GM18907 (cell line): Measurements from ENCODE around the gene TTI1.
A peak's percentile ranks its signal among the peaks of the same experiment; 100 is the strongest.

ENCODE experiments used
- ATAC-seq: cut with Tn5 transposase; IDR thresholded peaks from one replicate; pipeline ENCODE4 v1.9.1; 2021; ENCODE audit warnings: mild to moderate bottlenecking, moderate library complexity; ENCODE audit not compliant: unreplicated experiment

TTI1 gene

DNA sequence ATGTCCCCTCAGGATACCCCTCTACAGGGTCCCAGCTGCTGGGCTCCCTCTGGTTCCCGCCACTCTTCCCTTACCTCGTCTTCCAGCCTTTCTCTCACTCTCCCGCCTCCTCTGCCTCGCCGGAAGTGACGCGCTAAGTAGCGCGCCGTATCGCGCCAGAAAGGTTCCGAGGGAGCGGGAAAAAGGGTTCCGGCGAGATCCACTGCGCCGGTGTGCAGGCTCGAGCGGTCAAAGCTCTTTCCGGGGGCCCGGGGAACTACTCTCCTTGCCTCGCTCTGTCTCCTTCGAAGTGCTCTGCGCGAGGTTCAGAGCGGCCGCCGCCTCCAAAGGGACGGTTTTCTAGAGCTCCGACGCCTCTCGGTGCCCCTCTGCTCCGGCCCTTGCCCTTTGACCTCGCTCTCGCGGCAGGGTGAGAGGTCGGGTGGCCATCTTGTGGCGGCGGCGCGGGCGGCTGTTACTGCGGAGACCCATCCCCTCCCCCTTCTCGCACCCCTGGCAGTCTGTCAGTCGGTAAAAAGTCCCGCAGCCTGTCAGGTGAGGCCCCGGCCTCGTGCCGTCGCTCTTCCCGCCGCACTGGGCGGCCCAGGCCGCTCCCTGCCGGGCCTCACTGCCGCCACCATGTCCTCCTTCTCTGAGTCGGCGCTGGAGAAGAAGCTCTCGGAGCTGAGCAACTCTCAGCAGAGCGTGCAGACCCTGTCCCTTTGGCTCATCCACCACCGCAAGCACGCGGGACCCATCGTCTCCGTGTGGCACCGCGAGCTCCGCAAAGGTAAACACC lies at the start of gene TTI1, which contains the start of gene RPRD1B:
Gene TTI1 (minus strand): TSS at position 127 of the 778 bp plus-strand sequence. CDS start 19,640 bp downstream, outside the sequence.
Gene RPRD1B (plus strand): TSS at position 417 of the 778 bp plus-strand sequence. CDS start 202 bp downstream, at position 619.
- peak; percentile 79 for ATAC-seq

DNA sequence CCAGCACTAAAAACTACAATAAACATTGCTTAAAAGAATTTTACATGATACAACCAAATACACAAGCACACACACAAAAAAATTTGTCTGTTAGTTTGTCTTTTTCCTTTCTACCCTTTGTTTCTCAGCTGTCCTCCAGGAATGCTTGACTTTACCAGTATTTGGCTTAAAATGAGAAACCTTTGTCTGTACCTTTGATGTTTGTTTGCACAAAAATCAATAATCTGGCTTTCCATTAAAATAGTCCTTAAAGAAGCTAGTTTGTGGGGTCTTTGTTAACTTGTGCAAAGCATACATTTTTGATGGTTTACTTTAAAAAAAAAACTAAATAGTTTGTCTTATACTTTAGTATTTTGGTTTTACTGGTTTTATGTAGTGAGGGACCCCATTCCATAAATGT lies 49.6 kb upstream of the TTI1 start:
- no peak for ATAC-seq

DNA sequence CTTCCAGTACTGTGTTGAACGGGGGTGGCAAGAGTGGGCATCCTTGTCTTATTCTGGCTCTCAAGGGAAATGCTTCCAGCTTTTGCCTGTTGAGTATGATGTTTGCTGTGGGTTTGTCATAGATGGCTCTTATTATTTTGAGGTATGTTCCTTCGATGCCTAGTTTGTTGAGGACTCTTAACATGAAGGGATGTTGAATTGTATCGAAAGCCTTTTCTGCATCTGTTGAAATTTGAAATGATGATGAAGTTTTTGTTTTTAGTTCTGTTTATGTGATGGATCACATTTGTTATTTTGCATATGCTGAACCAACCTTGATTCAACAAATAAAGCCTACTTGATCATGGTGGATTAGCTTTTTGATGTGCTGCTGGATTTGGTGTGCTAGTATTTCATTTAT lies 48.3 kb upstream of the TTI1 start:
- no peak for ATAC-seq

DNA sequence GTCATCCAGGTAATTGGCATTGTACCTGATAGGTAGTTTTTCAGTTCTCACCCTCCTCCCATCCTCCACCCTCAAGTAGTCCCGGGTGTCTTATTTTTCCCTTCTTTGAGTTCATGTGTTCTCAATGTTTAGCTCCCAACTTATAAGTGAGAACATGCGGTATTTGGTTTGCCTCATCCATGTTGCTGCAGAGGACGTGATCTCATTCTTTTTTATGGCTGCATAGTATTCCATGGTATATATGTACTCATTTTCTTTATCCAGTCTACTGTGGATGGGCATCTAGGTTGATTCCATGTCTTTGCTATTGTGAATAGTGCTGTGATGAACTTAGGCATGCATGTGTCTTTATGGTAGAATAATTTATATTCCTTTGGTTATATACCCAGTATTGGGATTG lies 46.1 kb upstream of the TTI1 start:
- ATAC-seq: no peak

DNA sequence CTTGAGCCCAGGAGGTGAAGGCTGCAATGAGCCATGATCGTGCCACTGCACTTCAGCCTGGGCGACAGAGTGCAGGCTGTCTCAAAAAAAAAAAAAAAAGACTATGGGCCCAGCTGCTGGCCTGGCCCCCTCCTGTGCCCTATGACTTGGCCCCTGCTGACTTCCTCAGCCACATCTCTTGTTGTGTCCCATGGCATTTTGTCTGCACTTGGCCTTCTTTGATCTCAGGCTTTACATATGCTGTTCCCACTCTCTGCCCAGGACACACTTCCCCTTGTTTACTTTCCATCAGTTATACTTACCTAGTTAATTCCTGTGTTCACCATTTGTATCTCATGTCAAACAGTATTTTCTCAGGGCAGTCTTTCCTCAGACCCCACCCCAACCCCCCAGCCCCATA lies 44.8 kb upstream of the TTI1 start:
- ATAC-seq: no peak

DNA sequence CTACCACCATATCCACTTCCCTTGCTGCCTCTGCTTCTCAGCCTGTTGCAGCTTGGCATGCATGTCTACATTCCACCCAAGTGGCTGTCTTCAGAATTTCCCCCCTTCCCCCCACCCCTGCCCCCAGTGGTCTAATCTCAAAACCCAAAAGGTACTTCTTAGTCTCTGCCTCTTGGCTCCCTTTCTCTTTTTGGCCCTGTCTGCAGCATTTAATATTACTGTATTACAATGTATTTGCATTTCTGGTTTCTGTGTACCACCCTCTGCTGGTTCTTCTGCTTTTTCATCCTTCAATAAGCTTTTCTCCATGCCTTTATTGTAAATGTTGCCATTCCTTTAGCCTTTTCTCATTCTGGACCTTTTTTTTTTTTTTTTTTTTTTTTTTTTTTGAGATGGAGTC lies 43.3 kb upstream of the TTI1 start:
- no peak for ATAC-seq

DNA sequence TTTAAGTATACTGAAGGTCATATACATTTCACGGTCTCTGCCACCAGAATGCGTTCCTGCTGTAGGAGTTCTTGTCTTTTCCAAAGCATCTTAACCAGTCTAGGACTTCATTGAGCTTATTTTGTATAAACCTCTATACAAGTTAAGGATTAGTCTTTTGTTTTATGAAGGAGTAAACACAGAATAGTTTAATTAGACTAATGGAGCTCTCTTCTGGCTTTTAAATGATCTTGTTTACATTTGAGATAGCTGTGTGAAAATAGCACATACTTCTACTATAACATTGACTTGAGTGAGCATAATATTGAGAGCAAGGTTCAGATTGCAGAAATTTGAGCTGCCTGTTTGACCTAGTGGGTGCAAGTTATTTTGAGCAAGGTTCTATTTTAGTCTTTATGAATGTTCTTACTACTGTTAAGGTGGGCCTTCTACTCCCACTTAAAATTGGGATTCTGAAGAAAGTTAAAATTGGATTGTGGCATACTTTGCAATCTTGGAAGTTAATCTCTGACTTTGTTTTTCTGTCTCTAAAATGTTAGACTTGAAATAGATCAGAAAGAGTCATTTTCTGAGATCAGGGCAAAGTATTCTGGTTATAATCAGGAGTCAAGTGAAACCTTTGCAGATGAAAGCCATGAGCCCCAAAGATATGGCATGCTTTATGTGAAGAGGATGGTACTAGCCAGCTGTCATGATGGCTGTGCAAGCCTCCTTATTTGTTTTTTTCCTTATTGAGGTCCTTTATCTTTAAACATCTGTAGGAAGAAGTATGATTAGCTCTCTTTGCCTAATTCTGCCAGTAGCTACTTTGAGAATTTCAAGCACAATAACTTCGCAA lies 42.1 kb upstream of the TTI1 start:
- ATAC-seq: no peak

DNA sequence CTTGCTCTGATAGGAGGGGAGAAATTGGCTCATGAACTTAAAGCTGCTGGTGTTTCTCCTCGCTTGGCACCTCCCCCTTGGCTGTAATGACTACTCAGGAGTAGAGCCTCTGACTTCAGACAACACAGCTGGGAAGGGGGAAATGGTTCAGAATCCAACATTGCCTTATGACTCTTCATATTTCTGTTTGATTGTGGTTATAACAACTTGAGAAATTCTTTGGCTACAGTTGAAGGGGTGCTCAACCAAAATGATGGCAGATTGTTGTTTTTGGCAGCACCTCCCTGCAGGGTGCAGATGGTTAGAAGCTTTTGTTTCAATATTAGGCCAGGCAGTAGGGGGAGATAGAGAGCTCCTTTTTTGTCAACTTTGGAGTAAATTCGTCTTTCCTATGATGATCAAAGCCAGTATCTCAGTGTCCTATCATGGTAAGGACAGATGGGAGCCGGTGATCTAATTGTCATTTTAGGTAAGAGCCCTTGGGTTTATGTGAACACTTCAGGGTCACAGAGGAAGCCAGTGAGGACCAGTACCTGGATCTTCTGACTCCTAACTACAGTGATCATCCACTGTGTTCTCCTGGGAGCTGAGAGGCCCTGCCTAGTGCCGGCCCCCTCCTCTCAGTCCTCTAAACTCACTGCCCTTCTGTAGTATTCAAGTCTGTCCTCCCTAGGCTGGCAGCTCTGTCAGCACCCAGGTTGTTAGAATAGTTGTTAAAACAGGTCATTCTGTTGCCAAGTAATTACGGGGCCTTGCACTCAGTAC lies 40.2 kb upstream of the TTI1 start:
- ATAC-seq: no peak

DNA sequence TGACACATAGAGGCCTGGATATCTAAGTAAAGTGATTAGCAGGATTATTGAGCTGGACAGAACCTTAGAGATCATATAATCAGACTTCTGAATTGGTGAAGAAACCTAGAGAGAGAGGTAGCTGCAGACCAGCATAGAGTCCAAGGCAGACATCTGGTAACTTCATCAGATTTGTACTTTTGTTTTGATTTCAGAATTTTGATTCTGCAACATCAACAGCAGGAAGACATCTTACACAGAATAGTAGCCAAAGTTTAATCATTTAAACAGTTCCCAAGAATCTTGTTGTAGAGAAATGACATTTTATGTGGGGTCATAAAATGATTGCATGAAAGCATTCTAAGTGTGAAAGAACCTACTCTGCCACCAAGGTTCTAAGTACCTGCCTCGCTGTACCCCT lies 39.6 kb upstream of the TTI1 start:
- ATAC-seq: no peak

DNA sequence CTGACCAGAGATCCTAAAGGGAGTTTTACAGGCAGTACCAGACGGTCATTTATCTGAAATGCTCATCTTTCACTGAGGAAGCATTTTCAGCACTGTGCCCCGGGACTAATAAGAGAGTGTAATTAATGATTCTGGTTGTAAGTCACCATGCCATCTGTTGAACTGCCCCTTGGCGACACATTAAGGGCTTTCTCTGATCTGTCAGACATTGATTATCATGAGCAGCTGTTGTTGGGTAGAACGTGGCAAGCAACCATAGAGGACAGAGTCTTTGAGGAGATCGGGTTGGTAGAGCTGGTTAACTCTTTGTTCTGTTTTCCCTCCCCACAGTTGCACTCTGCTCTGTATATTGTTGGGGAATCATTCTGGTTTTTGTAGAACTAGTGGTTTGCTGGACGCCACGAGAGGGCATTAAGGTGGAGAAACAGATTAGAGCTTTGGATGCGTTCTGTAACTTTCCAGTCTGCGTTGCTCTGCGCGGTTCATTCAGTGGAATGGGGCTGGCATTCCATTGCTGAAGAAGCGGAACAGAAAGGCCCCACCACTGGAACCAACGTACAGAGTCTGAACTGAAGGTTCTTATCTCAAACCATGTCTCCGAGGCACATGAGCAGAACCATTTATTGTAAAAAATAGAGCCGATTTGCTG lies 34.6 kb upstream of the TTI1 start:
- ATAC-seq: no peak

DNA sequence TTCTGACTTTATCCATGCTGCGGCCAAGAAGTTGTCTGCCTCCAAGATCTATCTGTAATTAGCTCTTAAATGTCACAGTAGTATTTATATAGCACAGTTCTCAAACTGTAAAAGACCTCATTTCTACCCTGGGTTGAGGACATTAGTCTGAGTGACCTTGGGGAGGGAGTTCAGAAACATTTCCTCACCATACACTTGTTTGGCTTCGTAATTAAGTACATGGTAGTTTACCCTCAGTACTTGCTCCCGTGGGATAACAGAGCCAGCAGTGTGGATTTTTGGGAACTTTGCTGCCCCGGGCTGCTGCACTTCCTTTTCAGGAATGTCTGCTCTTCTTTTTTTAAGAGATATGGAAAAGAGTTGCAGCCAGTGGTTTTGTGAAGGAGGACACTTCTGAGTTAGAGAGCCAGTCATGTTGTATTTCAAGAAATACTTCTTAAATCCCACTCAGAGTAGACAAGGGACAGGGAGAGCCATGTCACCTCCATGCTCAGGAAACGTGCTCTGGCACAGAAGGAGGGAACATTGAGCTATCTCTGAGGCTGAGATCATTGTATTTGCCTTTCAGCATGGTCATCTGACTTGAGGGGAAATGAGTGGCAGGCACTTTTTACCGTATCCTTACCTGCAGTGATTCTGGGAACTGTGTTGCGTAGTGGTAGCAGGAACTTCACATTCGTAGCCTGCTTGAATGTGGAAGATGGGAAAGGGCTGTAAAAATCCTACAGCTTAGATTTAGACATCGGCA lies 33.9 kb upstream of the TTI1 start:
- no peak for ATAC-seq

DNA sequence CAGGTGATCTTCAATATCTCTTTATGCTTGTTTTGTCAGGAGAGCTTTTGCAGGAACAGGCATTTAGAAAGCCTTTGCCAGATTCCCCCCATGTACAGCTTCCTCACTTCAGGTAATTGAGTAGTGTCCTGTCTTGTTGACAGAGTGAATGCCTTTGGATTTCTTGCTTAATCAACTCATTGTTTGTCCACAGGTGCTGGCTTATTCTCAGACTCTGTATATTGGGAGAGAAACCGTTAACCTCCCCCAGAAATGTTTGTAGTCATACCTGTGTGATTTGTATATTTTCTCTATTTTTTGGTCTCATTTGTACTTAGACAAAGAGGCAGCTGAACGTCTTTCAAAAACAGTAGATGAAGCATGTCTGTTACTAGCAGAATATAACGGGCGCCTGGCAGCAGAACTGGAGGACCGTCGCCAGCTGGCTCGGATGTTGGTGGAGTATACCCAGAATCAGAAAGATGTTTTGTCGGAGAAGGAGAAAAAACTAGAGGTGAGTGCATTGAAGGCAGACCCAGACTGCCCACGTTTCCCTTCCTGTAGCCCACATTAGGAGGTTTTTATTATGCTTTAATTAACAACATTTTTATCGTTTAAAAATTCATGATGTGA lies 32.6 kb upstream of the TTI1 start:
- no peak for ATAC-seq

DNA sequence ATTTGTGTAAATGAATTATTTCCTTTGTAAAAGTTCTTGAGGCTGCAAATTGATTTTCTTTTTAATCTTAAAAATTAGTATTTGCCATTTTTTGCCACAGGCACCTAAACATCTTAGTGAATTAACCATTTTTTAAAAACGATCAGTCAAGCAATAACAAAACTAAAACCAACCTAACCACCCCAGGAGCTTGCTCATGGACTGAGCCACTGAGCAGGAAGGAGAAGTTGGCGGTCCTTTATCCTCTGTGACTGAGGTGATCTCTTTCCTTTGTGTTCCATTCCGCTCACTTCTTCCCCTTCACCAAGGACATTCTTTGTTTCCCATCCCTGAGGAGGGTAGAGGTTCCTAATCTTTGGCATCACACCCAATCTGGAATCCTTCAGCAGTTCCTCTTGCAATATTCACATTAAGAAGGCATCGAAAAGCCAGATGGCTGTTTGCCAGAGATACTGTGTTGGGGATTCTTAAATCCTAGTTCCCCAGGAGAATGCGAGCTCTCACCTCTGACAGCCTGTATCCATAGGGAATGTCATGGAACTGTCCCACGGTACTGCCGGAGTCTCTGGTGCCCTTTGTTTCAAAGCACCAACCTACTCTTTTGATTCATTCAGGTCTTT lies 30.8 kb upstream of the TTI1 start:
- no peak for ATAC-seq

DNA sequence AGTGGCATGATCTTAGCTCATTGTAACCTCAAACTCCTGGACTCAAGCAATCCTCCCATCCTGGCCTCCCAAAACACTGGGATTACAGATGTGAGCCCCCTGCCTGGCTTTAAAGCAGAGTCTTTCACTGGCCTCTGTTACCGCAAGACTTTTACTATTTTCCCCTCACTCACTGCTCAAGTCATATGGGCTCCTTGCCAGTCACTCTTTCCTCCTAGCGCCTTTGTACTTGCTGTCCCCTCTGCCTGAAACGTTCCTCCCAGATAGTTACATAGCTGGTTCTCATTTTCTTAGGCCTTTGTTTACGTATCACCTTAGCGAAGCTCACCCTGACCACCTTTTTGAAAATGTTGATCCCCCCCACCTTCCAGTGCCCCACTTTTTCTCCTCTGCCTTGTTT lies 29.6 kb upstream of the TTI1 start:
- ATAC-seq: no peak

DNA sequence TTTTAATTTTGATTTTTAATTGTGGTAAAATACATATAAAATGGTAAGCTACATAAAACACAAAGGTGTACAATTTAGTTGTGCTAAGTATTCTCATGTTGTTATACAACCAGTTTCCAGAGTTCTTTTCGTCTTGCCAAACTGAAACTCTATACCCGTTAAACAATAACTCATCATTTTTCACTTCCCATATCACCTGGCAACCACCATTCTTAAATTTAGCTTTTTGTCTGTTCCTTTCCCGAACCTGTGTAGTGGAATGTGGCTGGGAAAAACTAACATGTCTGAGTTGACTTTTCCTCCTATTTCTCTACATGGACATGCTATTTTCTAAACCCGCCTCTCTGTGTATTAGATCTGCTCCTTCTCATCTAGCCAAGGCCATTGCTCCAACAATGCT lies 27.9 kb upstream of the TTI1 start:
- ATAC-seq: no peak

DNA sequence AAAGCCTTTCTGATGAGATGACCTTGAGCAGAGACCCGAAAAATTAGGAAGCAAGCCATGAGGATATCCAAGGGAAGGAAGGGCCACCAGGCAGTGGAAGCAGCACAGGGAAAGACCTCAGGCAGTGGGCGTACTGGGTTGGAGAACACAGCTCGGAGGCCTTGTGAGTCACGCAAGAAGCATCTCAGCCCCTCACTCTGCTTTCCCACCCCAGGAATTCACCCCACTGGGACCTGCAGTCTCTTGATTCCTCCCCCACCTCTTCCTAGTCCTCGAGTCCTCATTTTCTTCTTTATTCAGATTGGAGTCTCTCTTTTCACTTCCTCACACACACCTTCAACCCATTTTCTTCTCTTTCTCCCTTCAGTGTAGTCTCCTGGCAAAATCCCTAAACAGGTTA lies 27.3 kb upstream of the TTI1 start:
- ATAC-seq: no peak

DNA sequence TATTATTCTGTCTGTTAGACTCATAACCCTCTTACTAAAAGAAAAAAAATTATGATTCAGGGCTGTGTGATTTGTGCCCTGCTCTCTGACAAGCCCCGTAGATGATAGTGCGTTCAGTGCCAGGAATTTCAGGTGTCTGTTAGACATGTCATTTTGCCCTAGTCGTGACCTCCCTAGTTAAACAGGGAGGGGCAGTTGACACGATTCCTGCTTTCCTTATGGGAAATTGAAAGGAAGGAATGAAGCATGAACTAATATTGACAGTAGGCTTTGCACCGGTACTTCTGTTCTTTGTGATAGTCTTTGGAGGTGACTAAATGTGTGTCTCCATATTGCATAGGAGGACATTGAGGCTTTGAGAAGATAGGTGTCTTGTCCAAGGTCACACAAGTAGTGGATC lies 26.6 kb upstream of the TTI1 start:
- no peak for ATAC-seq

DNA sequence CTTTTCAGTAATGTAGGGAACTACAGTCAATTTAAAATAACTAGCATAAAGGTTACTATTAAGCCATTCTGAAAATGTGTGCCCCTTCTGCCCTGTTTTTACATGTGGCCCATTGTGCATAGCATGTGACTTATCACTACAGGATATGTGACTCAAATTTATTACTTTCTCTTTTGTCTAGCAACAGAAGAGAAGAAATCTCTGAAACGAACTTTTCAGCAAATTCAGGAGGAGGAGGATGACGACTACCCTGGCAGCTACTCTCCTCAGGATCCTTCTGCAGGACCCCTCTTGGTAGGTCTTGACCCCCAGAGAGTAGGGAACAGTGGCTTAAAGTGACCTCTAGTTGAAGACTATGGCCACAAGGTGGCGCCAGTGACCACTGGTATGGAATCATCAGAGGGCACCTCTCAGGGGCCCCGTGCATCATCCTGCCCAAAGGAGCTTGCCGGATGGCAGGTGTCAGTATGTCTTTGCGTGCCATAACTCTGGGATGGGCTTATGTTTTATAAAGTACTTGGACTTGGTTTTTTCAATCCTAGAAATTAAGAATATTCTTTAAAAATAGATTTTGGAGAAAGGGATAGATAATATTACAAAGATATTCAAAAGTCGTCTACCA lies 24.2 kb upstream of the TTI1 start:
- no peak for ATAC-seq

DNA sequence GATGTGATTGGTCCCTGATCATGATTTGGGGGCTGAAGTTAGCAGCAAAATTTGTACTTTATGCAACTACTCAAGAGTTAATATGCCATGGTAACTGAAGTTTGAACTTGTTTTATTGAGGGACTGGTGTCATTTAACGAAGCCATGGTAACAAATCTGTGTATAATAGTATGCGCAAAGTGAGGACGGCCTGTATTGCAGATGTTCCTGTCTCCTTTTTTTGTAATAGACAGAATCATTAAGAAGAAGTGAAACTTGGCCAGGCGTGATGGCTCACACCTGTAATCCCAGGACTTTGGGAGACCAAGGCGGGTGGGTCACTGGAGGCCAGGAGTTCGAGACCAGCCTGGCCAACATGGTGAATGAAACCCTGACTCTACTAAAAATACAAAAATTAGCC lies 22.6 kb upstream of the TTI1 start:
- no peak for ATAC-seq
